GM21381 (cell line): ENCODE measurements around the gene CFAP299.

ENCODE experiments used
- ATAC-seq: cut with Tn5 transposase; IDR thresholded peaks from one replicate; pipeline ENCODE4 v1.9.1; 2021; ENCODE audit warnings: mild to moderate bottlenecking, moderate library complexity; ENCODE audit not compliant: unreplicated experiment

Gene CFAP299

DNA sequence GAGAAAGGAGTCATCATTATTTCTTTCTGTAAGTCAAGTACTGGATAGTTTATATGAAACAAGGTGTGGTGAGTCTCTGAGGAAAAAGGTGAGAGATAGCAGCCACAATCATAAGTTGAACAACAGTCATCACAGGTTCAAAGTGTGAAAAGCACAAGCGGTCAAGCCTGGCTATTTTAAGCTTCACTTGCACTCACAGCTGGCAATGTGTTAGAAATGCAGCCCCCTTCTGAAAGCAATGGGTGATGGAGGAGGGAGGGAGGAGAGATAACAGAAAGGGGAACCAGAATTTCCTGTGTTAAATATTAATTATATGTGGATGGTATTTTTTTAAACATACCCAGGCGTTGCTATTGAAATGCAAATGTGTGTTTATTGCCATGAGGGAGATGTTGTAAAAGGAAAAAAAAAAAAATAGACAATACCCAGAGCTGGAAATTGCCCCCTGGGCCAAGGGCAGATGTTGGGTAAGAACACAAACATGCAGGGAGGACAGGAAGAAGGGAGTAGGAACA lies 668.1 kb downstream of the CFAP299 start:
- peak; percentile 100 for ATAC-seq

- ATAC-seq: no peak
These were observed 671.9 kb downstream of the CFAP299 start for GRCh38 chr4:81007417-81007816.
